Stimulated activated CD4-positive, alpha-beta T cell treated with anti-CD3 and anti-CD28 coated beads, Interleukin-2, amount 100 ng/mL, for 24 hours (primary cell): Measurements from ENCODE around the gene BCL2L15.

Experiments
- DNase-seq, 2 donors: peaks; one replicate each; pipeline ENCODE4 v3.0.0-alpha.2; 2020

The BCL2L15 gene

DNA sequence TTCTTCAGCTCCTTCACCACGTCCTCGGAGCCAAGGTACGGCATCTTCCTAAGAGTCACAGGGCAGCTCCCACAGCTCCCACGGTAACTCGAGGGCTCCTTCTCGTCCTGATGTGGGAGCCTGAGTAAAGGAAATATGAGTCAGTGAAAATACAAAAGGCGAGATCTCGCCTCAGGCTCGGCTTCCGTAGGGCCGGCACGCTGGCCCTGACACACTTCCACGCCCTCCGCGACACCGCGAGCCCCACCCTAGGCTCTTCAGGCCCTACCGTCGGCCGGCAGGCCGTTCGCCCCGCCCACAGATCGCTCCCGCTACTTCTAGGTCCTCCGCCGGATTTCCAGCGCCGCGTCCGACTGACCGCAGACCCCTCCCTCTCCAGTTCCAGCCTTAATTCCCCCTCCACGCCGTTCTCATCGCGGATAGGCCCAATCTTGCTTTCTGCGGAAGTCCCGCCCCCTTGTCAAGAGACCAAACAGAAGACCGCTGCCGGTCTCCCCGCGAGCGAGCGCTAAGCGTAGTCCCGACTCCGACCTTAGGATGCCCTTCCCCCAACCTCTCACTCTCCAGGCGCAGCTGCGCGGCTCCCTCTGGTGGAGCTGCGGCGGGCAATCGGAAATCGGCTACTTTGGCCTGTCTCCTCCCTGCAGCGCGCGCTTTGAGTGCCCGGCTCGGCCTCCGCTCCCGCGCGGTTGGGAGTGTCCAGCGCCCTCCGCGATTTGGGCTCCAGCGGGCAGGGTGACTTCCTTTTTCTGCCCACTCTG, 17.5 kb upstream of the BCL2L15 start, which contains the start of the genes AP4B1 and DCLRE1B:
AP4B1 (minus strand) TSS at position 126 of the 761 bp plus-strand sequence; CDS start at position 44, 82 bp downstream.
DCLRE1B (plus strand) TSS at position 653 of the 761 bp plus-strand sequence. CDS start 261 bp downstream, outside the sequence.
- DNase-seq: peak; percentile 96 to 99

DNA sequence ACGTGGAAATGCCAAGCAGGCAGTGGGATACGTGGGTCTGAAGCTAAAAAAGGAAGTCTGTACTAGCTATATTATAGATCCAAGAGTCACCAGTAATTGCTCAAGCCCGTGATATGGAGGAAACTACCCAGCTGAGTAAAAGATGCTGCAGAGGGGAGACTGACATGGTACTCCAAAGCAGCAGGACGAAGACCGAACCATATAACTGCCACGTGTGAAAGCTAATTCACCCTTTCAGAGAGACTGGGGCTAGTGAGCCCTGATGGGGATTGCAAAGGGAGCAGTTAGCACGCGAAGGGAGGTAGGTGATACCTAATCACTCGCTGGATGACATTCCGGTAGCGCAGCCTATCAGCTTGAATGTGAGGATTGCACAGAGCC, 16.9 kb upstream of the BCL2L15 start:
- DNase-seq: no peak

DNA sequence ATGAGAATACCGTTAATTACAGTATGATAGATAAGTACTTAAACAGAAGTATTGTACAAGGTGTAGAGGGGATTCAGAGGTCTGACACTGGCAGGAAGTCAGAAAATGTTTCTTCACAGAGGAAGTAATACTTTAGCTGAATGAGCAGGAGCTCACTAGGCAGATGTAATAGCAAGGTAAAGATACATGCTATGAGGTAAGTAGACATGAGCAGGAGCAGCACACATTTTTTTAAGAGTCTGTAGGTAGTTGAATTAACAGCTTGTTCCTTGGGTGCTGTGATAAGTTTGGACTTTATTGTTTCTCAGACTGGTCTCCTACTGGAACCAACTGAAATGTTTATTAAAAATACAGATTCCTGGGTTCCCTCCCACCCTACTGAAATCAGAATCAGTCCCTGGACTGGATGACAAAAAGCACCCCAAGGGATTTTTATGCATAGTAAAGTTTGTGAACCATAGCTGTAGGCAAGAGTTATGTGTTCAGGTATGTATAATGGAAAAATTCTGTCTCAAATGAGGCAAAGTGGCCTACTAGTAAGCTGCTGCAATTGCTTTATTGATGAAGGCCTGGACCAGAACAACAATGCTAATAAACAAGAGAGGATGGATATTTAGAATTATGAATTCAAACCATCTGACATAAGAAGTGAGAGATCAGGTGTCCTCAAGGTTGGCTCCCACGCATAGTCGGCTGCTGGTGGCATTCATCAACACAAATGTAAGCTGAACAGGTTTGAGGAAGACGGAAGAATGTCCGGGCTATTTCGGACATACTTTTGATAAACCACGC, 16.3 kb upstream of the BCL2L15 start:
- peak; percentile 30 to 31 for DNase-seq

- no peak for DNase-seq
These were observed 13.8 kb upstream of the BCL2L15 start for GRCh38 chr1:113901191-113901590.

- no peak for DNase-seq
These were observed 11.7 kb upstream of the BCL2L15 start for GRCh38 chr1:113899111-113899510.

GRCh38 chr1:113898241-113898814, 10.9 kb upstream of the BCL2L15 start:
- no peak for DNase-seq

GRCh38 chr1:113895961-113896360, 8.6 kb upstream of the BCL2L15 start:
- no peak for DNase-seq

DNA sequence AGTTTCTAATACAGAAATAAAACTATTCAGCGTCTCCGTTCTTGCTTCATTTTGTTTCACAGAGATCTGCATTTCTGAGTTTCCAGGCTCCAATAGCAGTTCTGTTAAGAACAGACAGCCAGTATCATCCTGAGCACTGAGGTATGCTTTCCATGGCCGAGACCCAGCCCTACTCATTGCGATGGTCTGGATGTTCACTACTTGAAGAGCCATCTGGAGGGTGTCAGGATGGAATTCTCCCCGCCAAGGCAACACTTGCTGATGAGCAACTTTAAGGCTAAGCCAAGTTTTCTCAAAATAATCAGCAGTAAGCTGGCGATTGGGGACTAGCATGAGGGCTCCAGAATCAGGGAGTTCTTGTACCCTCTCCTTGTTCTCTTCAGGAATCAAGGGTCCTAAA, 7.7 kb upstream of the BCL2L15 start:
- DNase-seq: no peak

DNA sequence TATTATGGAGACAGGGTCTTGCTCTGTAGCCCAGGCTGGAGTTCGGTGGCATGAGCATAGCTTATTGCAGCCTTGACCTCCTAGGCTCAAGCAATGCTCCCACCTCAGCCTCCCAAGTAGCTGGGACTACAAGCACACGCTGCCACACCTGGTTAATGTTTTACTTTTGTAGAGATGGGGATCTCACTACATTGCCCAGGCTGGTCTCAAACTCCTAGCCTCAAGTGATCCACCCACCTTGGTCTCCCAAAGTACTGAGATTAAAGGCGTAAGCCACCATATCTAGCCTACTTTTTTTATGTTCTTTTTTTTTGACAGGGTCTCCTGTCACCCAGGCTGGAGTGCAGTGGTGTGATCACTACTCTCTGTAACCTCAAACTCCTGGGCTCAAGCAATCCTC, 5.9 kb upstream of the BCL2L15 start:
- DNase-seq: no peak

- DNase-seq: no peak
These were observed 4.3 kb upstream of the BCL2L15 start for GRCh38 chr1:113891631-113892220.

- DNase-seq: no peak
These were observed 3.4 kb upstream of the BCL2L15 start for GRCh38 chr1:113890816-113891215.

GRCh38 chr1:113886417-113887401, 672 bp downstream of the BCL2L15 start:
- DNase-seq: no peak

DNA sequence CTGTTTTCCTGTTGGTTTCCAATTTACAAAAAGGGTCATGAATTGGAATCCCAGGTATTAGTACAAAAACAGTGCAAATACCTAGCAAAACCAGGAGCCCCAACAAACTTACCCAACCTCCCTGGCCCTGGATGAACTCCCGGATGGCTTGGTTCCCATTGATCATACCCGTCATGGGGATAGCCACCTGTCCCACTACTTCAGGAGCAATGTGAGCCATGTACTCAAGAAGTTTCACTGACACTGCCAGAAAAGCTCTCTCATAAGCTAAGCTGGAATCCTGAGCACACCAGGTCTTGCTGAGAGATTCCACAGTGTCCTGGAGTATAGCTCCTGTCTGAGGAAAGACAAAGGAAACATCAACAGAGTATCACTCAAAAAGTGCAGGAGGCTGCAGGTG, 5.7 kb downstream of the BCL2L15 start:
- DNase-seq: no peak

DNA sequence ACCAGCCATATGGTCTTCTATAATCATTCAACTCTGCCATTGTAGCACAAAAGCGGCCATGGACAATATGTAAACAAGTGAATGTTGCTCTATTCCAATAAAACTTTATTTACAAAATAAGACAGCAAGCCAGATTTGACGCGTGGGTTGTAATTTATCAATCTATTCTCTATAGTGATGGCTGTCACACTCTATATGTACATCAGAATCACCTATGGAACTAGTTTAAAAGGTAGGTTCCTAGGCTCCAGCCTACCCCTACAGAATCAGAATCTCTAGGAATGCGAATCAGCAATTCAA, 7.7 kb downstream of the BCL2L15 start:
- DNase-seq: no peak

- no peak for DNase-seq
These were observed 11.2 kb downstream of the BCL2L15 start for GRCh38 chr1:113876176-113876575.

DNA sequence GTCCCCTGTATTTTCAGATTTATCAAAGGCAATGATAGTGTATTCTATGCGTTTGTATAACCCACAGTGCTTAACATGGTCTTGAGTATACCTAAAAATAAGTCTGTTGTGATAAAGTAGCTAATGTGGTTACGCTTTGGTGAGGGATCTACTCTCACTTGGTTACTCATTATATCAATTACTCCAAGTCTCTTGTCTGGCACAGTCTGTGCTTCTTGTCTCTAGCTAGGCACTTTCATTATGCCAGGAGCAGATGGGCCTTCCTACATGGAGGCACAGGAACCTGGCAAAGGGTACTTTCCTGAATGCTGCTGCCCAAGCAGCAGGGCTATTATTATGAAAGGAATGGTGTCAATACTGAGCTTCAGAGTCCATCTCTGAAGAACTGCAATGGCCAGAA, 11.7 kb downstream of the BCL2L15 start:
- DNase-seq: no peak

DNA sequence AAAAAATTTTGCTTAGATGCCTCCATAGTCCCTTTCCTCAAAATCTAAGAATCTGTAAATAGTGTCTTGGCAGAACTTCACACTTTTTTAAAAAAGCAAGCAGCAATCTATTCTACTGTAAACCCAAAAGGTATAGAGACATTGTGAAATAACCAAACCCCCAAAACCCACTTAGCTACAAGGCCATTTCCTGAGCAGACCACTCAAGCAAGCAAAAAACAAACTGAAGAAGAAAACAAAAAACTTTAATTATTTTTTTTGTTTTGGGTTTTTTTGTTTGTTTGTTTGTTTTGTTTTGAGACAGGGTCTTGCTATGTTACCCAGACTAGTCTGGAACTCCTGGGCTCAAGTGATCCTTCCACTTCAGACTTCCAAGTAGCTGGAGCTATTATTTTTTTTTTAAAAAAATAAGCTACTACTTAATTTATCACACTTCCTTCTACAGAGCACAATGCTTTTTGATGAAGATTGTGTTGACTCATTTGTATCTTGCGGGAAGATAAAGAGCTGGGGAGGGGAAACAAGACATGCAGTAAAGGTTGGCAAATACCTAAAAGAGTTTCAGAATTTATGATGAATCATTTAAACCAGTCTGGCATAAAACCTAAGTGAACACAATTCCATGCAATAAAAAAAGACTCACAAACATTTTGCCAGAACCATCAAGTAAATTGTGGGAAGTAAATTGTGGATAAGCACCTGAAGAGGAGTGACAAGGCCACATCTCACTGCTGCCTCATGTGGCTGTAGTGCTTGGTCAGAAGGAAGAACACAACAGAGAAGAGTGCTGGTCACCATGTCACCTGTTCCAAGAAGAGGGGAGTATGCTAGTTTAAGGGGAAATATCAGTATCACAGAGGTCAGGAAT, 13.1 kb downstream of the BCL2L15 start:
- DNase-seq: no peak

GRCh38 chr1:113872219-113872935, 15.0 kb downstream of the BCL2L15 start:
- DNase-seq: no peak

DNA sequence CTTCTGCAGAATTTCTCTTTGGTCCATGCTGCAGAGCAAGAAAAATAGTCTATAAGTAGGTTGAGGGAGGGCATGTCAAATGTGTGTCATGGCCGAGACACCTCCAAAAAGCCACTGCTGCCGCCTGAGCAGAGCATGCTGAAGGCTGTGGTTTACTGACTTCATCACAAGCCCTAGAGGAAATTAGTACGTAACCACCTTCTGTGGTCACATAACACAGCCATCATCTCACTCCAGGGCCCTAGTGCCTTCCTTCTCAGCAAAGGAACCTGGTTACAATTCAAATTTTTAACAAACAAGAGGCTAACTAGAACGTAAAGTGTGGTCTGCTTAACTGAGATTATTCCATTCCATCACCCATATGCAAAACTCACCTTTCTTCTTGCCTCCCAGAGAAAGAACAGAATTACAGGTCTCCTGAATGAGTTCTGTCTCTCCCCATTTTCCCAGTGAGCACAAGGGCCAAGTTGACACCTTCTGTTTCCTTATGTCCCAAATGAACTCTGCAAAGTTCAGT, 15.7 kb downstream of the BCL2L15 start, which contains the start of gene PTPN22:
PTPN22 (minus strand) TSS at position 116 of the 517 bp plus-strand sequence.
- DNase-seq: peak; percentile 75 to 76

DNA sequence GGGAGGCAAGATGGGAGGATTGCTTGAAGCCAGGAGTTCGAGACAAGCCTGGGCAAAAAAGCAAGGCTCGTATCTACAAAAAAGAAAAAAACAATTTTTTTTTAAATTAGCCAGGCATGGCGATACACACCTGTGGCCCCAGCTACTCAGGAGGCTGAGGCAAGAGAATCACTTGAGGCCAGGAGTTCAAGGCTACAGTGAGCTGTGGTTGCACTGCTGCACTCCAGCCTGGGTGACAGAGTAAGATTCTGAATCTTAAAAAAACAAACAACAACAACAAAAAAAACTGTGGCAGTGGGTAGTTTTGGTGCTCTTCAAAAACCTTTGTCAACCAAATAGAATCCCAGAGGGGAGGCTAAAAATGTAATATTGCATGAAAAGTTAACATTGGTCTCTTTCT, 16.6 kb downstream of the BCL2L15 start:
- no peak for DNase-seq
